Endothelial cell of umbilical vein (primary cell): ENCODE results near the gene RIPPLY1. TPM values are rescaled to one million over a fixed set of nuclear protein-coding genes. Genes with fewer than 3 reads are reported as not detected.

ENCODE experiments used
- BruUV-seq: library from RNA; stranded (reverse); fragments of 400-500 nt; replicated peaks from 2 replicates; lab custom pipeline; 2021; lab: Mats Ljungman, UMichigan
- CTCF ChIA-PET: fragments of 300-600, 350-600 bp; sonication (Branson Sonifier 250); formaldehyde crosslinking; loops from one replicate; lab custom pipeline; 2021; ENCODE audit warnings: antibody characterized with exemption, inconsistent platforms; lab: Charles Lee
- POLR2A ChIA-PET: fragments of 300-600, 350-600 bp; sonication (Branson Sonifier 250); formaldehyde crosslinking; loops from one replicate; lab custom pipeline; 2021; ENCODE audit warnings: antibody characterized with exemption, inconsistent platforms; lab: Charles Lee
- DNase-seq: peaks from one replicate; pipeline ENCODE4 v3.0.0-alpha.2; 2011; ENCODE audit warnings: low read depth, low spot score
- FAIRE-seq: peaks from 2 replicates; lab custom pipeline; 2011; peaks lifted over from hg19 to GRCh38; lab: Jason Lieb, UNC
- H2AFZ ChIP-seq: 2 replicates; pipeline ENCODE4 v1.6.0; 2012; ENCODE audit warnings: low read depth, low read length, control low read depth, inconsistent platforms
- H3K27ac ChIP-seq: 2 replicates; pipeline ENCODE4 v1.5.1; 2011; ENCODE audit warnings: low read depth, mild to moderate bottlenecking, control low read depth, low read length, moderate library complexity; ENCODE audit not compliant: insufficient read depth
- H3K27me3 ChIP-seq, 2 experiments: 2 replicates each; pipeline versions ENCODE4 v1.6.0 to v1.6.1; 2011; ENCODE audit warnings: low read length in 2 of 2, mixed read lengths in 1 of 2; ENCODE audit not compliant: control insufficient read depth in 2 of 2, insufficient read depth in 2 of 2
- H3K36me3 ChIP-seq, 2 experiments: 2 replicates in 1 of 2; 3 replicates in 1 of 2; pipeline ENCODE4 v1.5.1; 2011; ENCODE audit warnings: low read length in 2 of 2, mild to moderate bottlenecking in 1 of 2, moderate library complexity in 1 of 2; ENCODE audit not compliant: control insufficient read depth in 2 of 2, insufficient read depth in 2 of 2; ENCODE audit errors: extremely low read depth in 1 of 2
- H3K4me1 ChIP-seq: 3 replicates; pipeline ENCODE4 v1.5.1; 2011; ENCODE audit warnings: mild to moderate bottlenecking, low read length; ENCODE audit not compliant: control insufficient read depth, insufficient read depth; ENCODE audit errors: extremely low read depth
- H3K4me2 ChIP-seq: 2 replicates; pipeline ENCODE4 v1.6.1; 2011; ENCODE audit warnings: low read length, control low read depth, mixed read lengths; ENCODE audit not compliant: insufficient read depth
- H3K4me3 ChIP-seq, 3 experiments: fragments of 200-600 bp in 1 of 3; sonication (generic), shearing (Covaris generic) in 1 of 3; replicated peaks in 1 of 3; 2 replicates each; pipeline ENCODE4 v1.5.1; 2011 to 2016; ENCODE audit warnings: control low read depth in 3 of 3, low read length in 3 of 3, mild to moderate bottlenecking in 2 of 3, inconsistent platforms in 1 of 3, low read depth in 1 of 3, moderate library complexity in 1 of 3; ENCODE audit not compliant: insufficient read depth in 1 of 3
- H3K79me2 ChIP-seq: 2 replicates; pipeline ENCODE4 v1.6.0; 2012; ENCODE audit warnings: low read length, inconsistent platforms; ENCODE audit not compliant: control insufficient read depth, insufficient read depth
- H3K9ac ChIP-seq: replicated peaks from 2 replicates; pipeline ENCODE3; 2011; ENCODE audit warnings: low read length, control low read depth; ENCODE audit not compliant: insufficient read depth; ENCODE audit errors: extremely low read depth
- H3K9me1 ChIP-seq: replicated peaks from 3 replicates; pipeline ENCODE4 v1.6.0; 2011; ENCODE audit warnings: mild to moderate bottlenecking, low read length; ENCODE audit not compliant: control insufficient read depth, insufficient read depth; ENCODE audit errors: extremely low read depth
- H3K9me3 ChIP-seq: replicated peaks from 2 replicates; pipeline ENCODE4 v1.5.1; 2012; ENCODE audit warnings: low read length, inconsistent platforms; ENCODE audit not compliant: control insufficient read depth, insufficient read depth
- H4K20me1 ChIP-seq: replicated peaks from 2 replicates; pipeline ENCODE3; 2011; ENCODE audit warnings: mild to moderate bottlenecking, low read length; ENCODE audit not compliant: control insufficient read depth, insufficient read depth; ENCODE audit errors: extremely low read depth
- CTCF ChIP-seq, 2 donors: IDR thresholded peaks; 1 replicate in 1 of 2; 2 replicates in 1 of 2; pipeline ENCODE4 v1.5.1; 2011; ENCODE audit warnings: low read length in 2 of 2, mild to moderate bottlenecking in 2 of 2, moderate library complexity in 2 of 2, control low read depth in 1 of 2, inconsistent platforms in 1 of 2, low read depth in 1 of 2; ENCODE audit not compliant: insufficient read depth in 1 of 2; ENCODE audit errors: extremely low read depth in 1 of 2
- GATA2 ChIP-seq: IDR thresholded peaks from 2 replicates; pipeline ENCODE4 v1.7.0; 2011; ENCODE audit warnings: low read depth, mild to moderate bottlenecking, moderate library complexity, mixed read lengths, low read length; ENCODE audit not compliant: insufficient read length, insufficient read depth
- JUN ChIP-seq: IDR thresholded peaks from 2 replicates; pipeline ENCODE4 v1.6.1; 2011; ENCODE audit warnings: borderline replicate concordance, low read depth; ENCODE audit not compliant: insufficient read length, insufficient read depth
- MYC ChIP-seq: IDR thresholded peaks from one replicate; pipeline ENCODE4 v1.6.1; 2011; ENCODE audit warnings: mild to moderate bottlenecking, low read depth, low read length
- POLR2A ChIP-seq: IDR thresholded peaks from 2 replicates; pipeline ENCODE4 v1.6.1; 2012; ENCODE audit warnings: low read depth, mild to moderate bottlenecking, control low read depth, low read length
- dilution Hi-C: fragments of 300-500 bp; cut with MboI; formaldehyde crosslinking; loops from one replicate; pipeline ENCODE4 v1.15.0; 2019; ENCODE audit warnings: low sequenced_read_pairs; ENCODE audit not compliant: extremely low pct_ligation_motif_present
- intact Hi-C: fragments of 100-400 bp; cut with micrococcal nuclease; formaldehyde crosslinking; loops from one replicate; pipeline ENCODE4 v1.10.0; 2022
- polyA plus RNA-seq, 4 experiments: library from polyadenylated mRNA; depleted of rRNA in 3 of 4; stranded (reverse) in 3 of 4; unstranded in 1 of 4; fragments of >200 nt; gene quantifications; 2 replicates each; pipeline versions ENCODE4 v1.2.1 to v1.2.3, GENCODE V29; 2011 to 2012; ENCODE audit warnings: missing spikeins in 1 of 4
- total RNA-seq: library from RNA; stranded (reverse); gene quantifications from 2 replicates; pipeline ENCODE4 v1.2.3, GENCODE V29; 2021
- TF ChIP-seq, protein P1 (sequence below): IDR thresholded peaks from 2 replicates; pipeline ENCODE4 v1.6.1; 2011; ENCODE audit not compliant: insufficient read depth, insufficient read length

RIPPLY1 gene
- total and polyA plus RNA-seq, 2 donors (not counting 3 experiments of a cell fraction or from before 2014, with no cell fraction given), result not detected

- DNase-seq, result no peak
- no peaks in the 10 kb centered on the region for H3K79me2 ChIP-seq
- H3K4me2 ChIP-seq, result no peak overlapping the region
- FAIRE-seq, result no peak
- no TSS peak for BruUV-seq
- no peaks in the 10 kb centered on the region for H3K9me3 ChIP-seq
- H3K9me1 ChIP-seq, result no peaks in the 10 kb centered on the region
- no peaks in the 10 kb centered on the region for H4K20me1 ChIP-seq
- no peaks in the 10 kb centered on the region for H3K27me3 ChIP-seq
- H3K27ac ChIP-seq, result no peak overlapping the region
- CTCF ChIA-PET, result interaction anchor here (1.4 to 5.3 kb wide), 2 partner anchors 18 to 69 kb away, joined by 6 to 121 read pairs; no protein-coding TSS in a partner anchor
- H3K9ac ChIP-seq, result no peak overlapping the region
- H3K4me3 ChIP-seq, result no peak overlapping the region
- H2AFZ ChIP-seq, result no peak overlapping the region
- TF ChIP-seq, protein P1, sequence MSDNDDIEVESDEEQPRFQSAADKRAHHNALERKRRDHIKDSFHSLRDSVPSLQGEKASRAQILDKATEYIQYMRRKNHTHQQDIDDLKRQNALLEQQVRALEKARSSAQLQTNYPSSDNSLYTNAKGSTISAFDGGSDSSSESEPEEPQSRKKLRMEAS, result no peak
- TF ChIP-seq JUN (no peak), MYC (no peak), CTCF (IDR thresholded peaks at IDR 0.05; ENCODE audit: extremely low read depth in 1 of 2, insufficient read depth in 1 of 2, low read depth in 1 of 2, low read length in 2 of 2) (no peak), POLR2A (no peak), GATA2 (no peak)
- intact Hi-C loops (loop anchor here (10.0 kb wide), 2 partner anchors 133 to 433 kb away; no protein-coding TSS in a partner anchor), dilution Hi-C loops (no loop called here)
- no peaks in the 10 kb centered on the region for H3K36me3 ChIP-seq
- POLR2A ChIA-PET, result no interaction called here
- H3K4me1 ChIP-seq, result peaks cover 16% of the 10 kb centered on the region
Observed at GRCh38 chrX:106891762-106892460, 11.2 kb downstream of the RIPPLY1 start.
